NOMO-1 treated with DMSO at 0.1 percent for 48 hours (cell line): ENCODE results near the gene RHOH.
"Not testable (repeated sequence)": the region's sequence is repeated elsewhere in the genome, so short reads cannot be mapped to it uniquely, and the experiment has no call there.

ENCODE experiments used
- DNase-seq: peaks from one replicate; lab custom pipeline; 2025; ENCODE audit not compliant: unreplicated experiment; lab: John Stamatoyannopoulos, UW

The RHOH gene

DNA sequence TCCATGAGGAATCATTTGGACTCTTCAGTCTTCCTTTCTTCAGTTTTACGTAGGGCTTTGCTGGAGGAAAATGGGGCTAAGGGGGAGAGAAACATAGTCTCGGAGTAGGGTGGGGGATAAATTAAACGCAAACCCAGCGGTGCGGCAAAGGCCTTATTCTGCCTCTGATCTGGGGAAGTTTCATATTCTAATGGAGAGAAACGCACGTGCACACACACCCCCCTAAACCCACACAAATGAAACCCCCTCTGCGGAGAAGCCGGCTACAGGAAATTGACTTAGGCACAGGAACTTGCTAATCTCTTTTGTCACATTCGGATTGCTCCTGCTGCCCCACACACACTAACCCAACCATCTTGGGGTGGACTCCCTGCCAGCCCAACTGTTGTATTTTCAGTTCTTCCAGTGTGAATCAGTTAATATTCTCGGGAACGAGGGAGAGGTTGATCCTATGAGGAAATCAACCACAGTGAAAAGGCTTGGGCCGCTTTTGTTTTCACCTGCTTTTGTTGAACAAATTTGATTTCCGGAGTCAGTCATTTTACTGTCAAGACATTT, at the start of gene RHOH:
RHOH (plus strand) TSS at position 308 of the 558 bp plus-strand sequence. CDS start 46,356 bp downstream, outside the sequence.
- no peak for DNase-seq

DNA sequence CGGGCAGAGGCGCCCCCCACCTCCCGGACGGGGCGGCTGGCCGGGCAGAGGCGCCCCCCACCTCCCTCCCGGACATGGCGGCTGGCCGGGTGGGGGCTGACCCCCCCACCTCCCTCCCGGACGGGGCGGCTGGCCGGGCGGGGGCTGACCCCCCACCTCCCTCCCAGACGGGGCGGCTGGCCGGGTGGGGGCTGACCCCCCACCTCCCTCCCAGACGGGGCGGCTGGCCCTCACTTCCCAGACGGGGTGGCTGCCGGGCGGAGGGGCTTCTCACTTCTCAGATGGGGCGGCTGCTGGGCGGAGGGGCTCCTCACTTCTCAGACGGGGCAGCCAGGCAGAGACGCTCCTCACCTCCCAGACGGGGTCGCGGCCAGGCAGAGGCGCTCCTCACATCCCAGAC, 49.3 kb upstream of the RHOH start:
- not testable (repeated sequence) for DNase-seq

- DNase-seq = peak; percentile 85
Observed at GRCh38 chr4:40149960-40150385, 46.9 kb upstream of the RHOH start.

DNA sequence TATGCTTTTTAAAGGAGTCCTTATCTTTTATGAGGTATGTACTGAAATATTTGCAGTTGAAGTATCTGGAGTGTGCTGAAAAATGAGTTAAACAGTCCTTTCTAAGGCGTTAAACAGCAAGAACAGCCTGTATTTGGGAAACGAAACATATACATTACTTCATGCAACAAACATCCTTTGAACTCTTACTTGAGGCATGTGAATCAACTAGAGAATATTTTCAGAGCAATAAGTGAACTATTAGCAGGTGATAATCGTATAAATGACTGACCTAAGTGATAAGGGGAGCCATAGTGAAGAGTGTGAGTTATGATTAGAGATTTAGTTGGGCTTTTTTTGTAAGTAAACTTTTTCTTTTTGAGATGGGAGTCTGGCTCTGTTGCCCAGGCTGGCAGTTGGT, 45.9 kb upstream of the RHOH start:
- DNase-seq = no peak

GRCh38 chr4:40152637-40153036, 44.2 kb upstream of the RHOH start:
- no peak for DNase-seq

DNA sequence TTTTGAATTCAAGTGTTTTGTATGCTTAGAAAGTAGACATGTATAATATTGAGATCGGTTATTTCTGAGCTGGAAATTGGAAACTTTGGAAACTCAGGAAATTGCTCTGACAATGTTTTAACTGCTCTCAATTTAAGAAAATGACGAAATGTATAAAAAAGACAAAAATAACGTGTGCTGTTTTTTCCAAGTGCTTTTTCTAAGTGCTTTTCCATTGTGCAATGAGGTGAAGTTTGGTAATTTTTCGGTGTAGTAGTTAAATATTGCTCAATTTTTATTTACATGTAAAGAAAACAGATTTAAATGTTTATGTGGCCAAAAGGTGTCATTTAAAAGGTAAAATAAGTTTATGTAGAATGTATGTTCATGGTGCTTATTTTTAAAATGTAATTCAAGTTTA, 39.4 kb upstream of the RHOH start:
- DNase-seq = peak; percentile 52

DNA sequence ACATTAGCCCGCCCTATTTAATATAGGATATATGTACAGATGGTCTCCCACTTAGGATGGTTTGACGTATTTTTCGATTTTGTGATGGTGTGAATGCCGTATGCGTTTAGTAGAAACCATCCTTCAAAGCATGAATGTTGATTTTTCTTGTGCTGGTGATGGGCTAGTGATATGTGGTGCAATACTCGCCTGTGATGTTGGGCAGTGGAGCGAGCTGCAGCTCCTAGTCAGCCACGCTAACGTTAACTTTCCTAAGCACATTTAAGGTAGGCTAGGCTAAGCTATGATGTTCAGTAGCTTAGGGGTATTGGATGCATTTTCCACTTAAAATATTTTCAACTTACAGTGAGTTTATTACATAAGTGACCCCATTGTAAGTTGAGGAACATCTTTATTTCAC, 36.6 kb upstream of the RHOH start:
- no peak for DNase-seq

DNA sequence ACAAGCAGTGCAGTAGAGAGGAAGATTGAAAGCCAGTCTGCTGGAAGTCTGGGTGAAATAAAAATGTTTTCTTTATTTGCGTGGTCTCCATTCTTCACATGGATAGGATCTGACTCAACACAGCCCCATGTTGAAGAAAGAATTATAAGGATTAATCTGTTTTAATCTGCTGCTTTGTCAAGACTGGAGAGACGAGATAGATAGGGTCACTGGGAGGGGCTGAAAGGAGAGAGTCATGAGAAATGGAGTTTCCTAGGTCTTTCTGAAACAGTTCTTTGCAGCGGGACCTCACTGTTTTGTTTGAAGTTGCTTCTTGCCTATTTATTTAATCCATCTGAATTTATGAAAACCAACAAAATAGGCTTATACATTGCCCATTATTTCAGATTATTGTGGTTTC, 32.4 kb upstream of the RHOH start:
- no peak for DNase-seq

- no peak for DNase-seq
Observed at GRCh38 chr4:40165916-40166315, 30.9 kb upstream of the RHOH start.

DNA sequence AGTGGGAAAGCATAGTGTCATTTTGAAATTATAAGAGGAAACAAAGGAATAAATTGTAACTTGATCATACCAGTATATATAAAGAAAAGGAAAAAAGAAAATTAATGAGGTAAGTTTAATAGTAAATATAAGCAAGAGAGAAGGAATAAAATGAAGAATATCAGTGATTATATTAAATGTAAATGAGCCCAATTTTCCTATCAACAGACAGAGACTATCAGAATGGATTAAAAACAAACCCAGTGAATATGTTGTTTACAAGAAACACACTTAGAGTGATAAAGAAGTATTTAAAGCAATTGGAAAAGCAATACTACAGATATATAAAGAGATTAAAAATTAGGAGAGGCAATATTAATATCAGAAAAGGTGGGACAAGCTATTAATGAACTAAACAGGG, 28.8 kb upstream of the RHOH start:
- DNase-seq = no peak

GRCh38 chr4:40170588-40170987, 26.2 kb upstream of the RHOH start:
- no peak for DNase-seq

DNA sequence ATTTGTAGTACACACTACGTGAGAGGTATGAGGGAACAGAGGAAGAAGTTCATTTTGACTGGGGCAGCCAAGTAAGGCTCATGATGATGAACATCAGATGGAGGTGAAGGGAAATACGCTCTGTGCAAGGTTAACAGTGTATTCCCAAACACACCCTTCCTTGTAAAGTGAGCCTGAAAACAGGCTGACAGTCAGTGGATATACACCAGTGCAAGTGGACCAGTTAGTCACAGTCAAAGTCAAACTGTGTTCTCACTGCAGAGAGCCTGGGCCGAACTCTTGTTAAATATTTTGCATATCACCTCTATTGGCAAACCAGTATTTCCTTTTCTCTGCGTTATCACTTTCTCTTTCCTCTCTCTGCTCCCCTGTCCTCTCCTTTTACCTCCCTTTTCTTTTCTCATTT, 23.4 kb upstream of the RHOH start:
- DNase-seq = no peak

DNA sequence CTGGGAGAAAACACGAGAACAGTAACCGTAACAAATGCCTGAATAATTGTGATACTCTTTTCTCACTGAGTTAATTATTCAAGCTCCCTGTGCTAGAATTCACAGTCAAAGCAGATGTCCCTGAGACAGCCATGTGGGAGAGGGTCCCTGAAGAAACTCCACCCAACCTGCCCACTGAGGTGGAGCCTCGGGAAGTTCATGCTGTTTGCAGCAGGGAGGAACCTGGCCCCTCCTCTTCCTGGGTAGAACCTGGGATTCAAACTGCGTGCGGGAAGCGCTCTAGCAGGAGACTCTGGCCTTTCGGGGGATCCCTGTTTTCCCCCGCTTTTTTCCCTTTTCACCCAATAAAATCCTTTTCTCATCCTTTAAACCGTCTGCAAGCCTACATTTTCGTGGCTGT, 20.2 kb upstream of the RHOH start:
- DNase-seq = no peak

DNA sequence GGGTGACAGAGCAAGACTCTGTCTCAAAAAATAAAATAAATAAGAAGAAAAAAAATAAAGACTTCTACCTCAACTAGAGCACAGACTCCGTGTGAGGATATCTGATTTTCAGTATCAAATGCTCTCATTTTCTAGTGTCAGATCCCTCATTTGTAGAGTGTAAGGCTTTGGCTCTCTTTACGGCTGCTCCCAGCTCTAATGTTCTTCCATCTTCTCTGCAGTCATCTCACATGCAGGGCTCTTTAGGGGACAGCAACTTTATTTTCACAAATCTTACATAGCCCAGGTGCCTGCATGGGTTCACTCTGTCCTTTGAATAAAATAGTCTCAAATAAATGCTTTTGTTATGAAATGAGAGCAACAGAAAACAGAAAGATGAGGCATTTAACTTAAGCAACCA, 19.2 kb upstream of the RHOH start:
- no peak for DNase-seq

- no peak for DNase-seq
Observed at GRCh38 chr4:40178672-40179071, 18.2 kb upstream of the RHOH start.

- DNase-seq = no peak
Observed at GRCh38 chr4:40179360-40179759, 17.5 kb upstream of the RHOH start.

- DNase-seq = peak; percentile 88
Observed at GRCh38 chr4:40180356-40180755, 16.5 kb upstream of the RHOH start.

GRCh38 chr4:40182001-40182400, 14.8 kb upstream of the RHOH start:
- no peak for DNase-seq

GRCh38 chr4:40182954-40183353, 13.9 kb upstream of the RHOH start:
- DNase-seq = no peak

DNA sequence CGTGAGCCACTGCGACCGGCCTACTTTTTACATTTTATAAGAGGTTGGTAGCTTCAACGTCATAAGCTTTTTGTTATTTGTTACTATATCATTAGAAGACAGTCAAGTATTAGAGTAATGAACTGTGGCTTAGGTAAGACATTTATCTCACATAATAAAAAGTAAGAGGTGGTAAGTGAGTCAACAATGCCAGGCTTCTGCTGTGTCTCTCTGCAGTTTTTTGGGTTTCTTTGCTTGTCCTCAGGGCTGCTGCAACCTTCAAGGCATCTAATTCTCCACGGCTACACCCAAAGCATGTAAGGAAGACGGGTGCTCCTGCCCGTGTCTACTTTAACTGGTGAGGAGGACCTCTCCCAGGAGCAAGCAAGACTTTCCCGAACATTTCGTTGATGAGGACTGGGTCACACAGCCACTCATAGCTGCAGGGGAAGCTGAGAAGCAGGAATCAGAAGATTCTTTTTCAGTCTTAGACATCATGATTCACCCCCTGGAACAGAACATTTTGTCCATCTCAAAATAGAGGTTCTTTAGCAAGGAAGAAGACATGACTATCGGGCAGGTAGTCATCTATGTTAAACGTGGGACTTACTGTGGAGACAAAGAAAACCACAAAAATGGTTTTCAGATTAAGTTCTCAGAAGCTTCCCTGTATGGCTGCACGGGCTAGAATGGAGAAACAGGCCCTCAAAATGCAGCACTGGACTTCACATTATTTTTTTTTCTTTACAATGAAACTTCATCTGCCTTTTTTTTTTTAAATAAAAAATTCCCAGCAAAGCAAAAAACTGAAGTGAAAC, 13.0 kb upstream of the RHOH start:
- DNase-seq = no peak

- DNase-seq = peak; percentile 42
Observed at GRCh38 chr4:40185830-40186664, 10.8 kb upstream of the RHOH start.

DNA sequence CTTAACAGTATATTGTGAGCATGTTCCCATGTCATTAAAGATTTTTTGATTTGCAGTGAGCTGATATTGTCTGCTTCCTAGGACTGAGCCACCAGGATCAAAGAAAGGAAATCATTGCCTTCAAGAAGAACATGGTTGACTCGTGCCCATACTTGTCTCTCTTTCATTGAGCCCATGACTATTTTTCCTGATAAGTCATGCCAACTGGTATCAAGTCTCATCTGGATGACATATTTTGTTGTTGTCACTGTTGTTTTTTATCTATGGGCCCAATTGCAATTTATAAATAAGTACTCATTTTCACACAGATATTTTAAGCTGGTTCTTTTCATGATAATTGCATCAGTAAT, 10.2 kb upstream of the RHOH start:
- DNase-seq = no peak
